GM06990 (cell line): ENCODE results near the gene CLPSL1.

Experiments
- DNase-seq: peaks from one replicate; pipeline ENCODE4 v3.0.0-alpha.2; 2011; ENCODE audit not compliant: insufficient read length; ENCODE audit errors: extremely low read depth
- H3K27me3 ChIP-seq: replicated peaks from 2 replicates; pipeline ENCODE4 v1.6.0; 2011; ENCODE audit warnings: low read length; ENCODE audit not compliant: control insufficient read depth, insufficient read depth
- H3K36me3 ChIP-seq: 2 replicates; pipeline ENCODE4 v1.5.1; 2011; ENCODE audit warnings: low read length; ENCODE audit not compliant: control insufficient read depth, insufficient read depth
- H3K4me3 ChIP-seq: replicated peaks from 2 replicates; pipeline ENCODE4 v1.5.1; 2011; ENCODE audit warnings: low read depth, mild to moderate bottlenecking, control low read depth, low read length
- CTCF ChIP-seq: IDR thresholded peaks from 2 replicates; pipeline ENCODE4 v1.5.1; 2011; ENCODE audit warnings: low read length, control low read depth, mild to moderate bottlenecking, inconsistent platforms; ENCODE audit not compliant: insufficient read depth, poor library complexity, severe bottlenecking

CLPSL1 gene

GRCh38 chr6:35736253-35736894, 44.4 kb upstream of the CLPSL1 start:
- Histone ChIP-seq H3K27me3 (no peaks in the 10 kb centered on the region), H3K4me3 (no peak overlapping the region), H3K36me3 (no peaks in the 10 kb centered on the region)
- peak; percentile 91 for TF ChIP-seq CTCF
- DNase-seq = no peak

- no peak for DNase-seq
- no peaks in the 10 kb centered on the region for H3K36me3 ChIP-seq
- no peak for TF ChIP-seq CTCF
- no peak within 1 kb of the TSS for H3K4me3 ChIP-seq
- no peaks in the 10 kb centered on the region for H3K27me3 ChIP-seq
Observed at GRCh38 chr6:35736982-35737412, 43.8 kb upstream of the CLPSL1 start, which contains the start of gene ARMC12. Gene ARMC12 (plus strand): TSS chr6:35737032. CDS start chr6:35737109, 77 bp downstream.

- no peak for DNase-seq
- TF ChIP-seq CTCF = peak; percentile 70
- Histone ChIP-seq H3K36me3 (no peaks in the 10 kb centered on the region), H3K4me3 (no peak overlapping the region), H3K27me3 (no peaks in the 10 kb centered on the region)
Observed at GRCh38 chr6:35737413-35738211, 43.2 kb upstream of the CLPSL1 start.

GRCh38 chr6:35739645-35740524, 40.9 kb upstream of the CLPSL1 start:
- H3K4me3 ChIP-seq = no peak overlapping the region
- no peak for DNase-seq
- no peaks in the 10 kb centered on the region for H3K36me3 ChIP-seq
- TF ChIP-seq CTCF = no peak
- no peaks in the 10 kb centered on the region for H3K27me3 ChIP-seq

GRCh38 chr6:35742842-35743241, 38.0 kb upstream of the CLPSL1 start:
- TF ChIP-seq CTCF = no peak
- Histone ChIP-seq H3K36me3 (no peaks in the 10 kb centered on the region), H3K4me3 (no peak overlapping the region), H3K27me3 (no peaks in the 10 kb centered on the region)
- DNase-seq = no peak
